H54 (cell line): ENCODE results near the gene FAM76B.

Experiments used
- DNase-seq: peaks from one replicate; pipeline ENCODE4 v3.0.0; 2011; ENCODE audit warnings: low spot score, mixed read lengths; ENCODE audit not compliant: insufficient read length
- FAIRE-seq: peaks from 3 replicates; lab custom pipeline; 2011; peaks lifted over from hg19 to GRCh38; lab: Jason Lieb, UNC
- POLR2A ChIP-seq: IDR thresholded peaks from 2 replicates; pipeline ENCODE4 v1.6.1; 2011; ENCODE audit warnings: low read depth, mild to moderate bottlenecking, low read length

FAM76B gene

DNA sequence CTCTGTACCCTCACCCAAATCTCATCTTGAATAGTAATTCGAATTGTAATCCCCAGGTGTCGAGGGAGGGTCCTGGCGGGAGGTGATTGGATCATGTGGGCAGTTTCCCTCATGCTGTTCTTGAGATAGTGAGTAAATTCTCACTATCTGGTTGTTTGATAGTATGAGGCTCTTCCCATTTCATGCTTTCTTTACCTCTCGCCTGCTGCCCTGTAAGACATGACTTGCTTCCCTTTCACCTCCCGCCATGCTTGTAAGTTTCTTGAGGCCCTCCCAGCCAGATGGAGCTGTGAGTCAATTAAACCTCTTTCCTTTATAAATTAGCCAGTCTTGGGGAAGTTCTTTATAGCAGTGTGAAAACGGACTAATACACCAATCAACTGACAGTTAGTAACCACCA is 60.1 kb downstream of the FAM76B start:
- TF ChIP-seq POLR2A, result no peak
- DNase-seq (no peak), FAIRE-seq (no peak)

GRCh38 chr11:95728790-95729189 is 60.8 kb downstream of the FAM76B start:
- no peak for TF ChIP-seq POLR2A
- FAIRE-seq (no peak), DNase-seq (no peak)

GRCh38 chr11:95728094-95728493 is 61.5 kb downstream of the FAM76B start:
- DNase-seq (no peak), FAIRE-seq (no peak)
- no peak for TF ChIP-seq POLR2A

DNA sequence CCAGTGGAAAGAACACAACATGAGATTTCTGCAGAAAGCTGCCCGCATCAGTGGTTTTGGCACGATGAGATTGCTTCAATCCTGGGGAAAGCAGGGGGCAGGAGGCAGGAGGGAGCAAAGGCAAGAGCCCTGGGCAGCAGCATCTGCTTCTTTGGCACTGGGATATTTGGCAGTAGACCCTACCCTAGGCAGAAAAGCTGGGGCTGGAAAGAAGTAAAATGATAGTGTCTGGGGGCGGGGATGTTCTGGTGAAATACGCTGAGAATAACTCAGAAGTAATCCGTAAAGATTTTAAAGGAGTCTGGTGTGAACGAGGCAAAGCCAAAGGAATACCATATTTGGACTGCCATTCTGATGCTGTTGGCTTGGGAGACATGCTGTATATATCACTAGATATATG is 62.0 kb downstream of the FAM76B start:
- no peak for FAIRE-seq
- no peak for TF ChIP-seq POLR2A
- no peak for DNase-seq

- FAIRE-seq, result no peak
- TF ChIP-seq POLR2A, result no peak
- DNase-seq, result no peak
Measured at GRCh38 chr11:95727111-95727510, 62.5 kb downstream of the FAM76B start.

GRCh38 chr11:95725196-95725595 is 64.4 kb downstream of the FAM76B start:
- no peak for TF ChIP-seq POLR2A
- no peak for FAIRE-seq
- no peak for DNase-seq

DNA sequence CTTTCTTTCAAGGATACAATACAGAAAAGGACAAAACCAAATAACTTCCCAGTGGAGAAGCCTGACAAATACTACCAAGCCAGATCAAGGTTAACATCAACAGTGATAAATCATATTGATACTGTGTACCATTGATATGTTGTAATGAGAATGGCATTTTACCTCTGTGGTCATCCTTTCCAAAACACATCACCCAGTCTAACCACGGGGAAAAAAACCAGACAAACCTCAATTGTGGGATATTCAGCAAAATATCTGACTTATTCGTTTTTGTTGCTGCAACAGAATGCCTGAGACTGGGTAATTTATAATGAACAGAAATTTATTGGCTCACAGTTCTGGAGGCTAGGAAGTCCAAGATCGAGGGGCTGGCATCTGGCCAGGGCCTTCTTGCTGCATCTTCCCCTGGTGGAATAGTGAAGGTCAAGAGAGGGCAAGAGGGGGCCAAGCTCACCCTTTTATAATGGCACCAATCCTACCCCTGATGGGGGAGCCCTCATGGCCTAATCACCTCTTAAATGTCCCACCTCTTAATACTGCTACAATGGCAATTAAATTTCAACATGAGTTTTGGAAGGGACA is 66.1 kb downstream of the FAM76B start:
- DNase-seq, result no peak
- no peak for TF ChIP-seq POLR2A
- FAIRE-seq, result no peak

GRCh38 chr11:95720195-95720594 is 69.4 kb downstream of the FAM76B start:
- no peak for FAIRE-seq
- DNase-seq, result no peak
- no peak for TF ChIP-seq POLR2A
